ENCODE measurements around the gene BCAS1.

BCAS1 gene

DNA sequence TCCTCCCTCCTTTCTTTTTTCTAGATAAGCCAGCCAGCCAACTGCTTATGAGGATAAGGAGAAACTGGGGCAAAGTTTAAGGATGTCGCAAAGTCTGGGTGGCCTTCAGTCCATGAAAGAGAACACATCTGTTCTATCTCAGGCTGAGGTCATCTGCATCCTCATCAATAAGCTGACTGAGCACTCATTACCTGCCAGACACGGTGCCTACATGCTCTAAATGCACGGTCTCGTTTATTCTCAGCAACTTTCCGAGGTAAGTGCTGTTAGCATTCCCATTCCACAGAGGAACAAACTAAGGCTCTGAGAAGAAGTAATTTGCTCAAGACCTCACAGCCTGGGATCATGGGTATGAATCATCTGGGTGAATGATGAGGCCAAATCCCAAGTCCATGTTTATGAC, 133.1 kb downstream of the BCAS1 start:
- no peak for TF ChIP-seq ZNF544 (tag by site-specific recombination; IDR thresholded peaks at IDR 0.05)
- TF ChIP-seq, protein P1, sequence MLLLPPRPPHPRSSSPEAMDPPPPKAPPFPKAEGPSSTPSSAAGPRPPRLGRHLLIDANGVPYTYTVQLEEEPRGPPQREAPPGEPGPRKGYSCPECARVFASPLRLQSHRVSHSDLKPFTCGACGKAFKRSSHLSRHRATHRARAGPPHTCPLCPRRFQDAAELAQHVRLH (tag by site-specific recombination; IDR thresholded peaks at IDR 0.05) = no peak
- TF ChIP-seq ZNF335 (tag by site-specific recombination; conservative IDR thresholded peaks at IDR 0.05) = no peak
- TF ChIP-seq ZNF707 (tag by site-specific recombination; IDR thresholded peaks at IDR 0.05) = no peak
- TF ChIP-seq, protein P2, sequence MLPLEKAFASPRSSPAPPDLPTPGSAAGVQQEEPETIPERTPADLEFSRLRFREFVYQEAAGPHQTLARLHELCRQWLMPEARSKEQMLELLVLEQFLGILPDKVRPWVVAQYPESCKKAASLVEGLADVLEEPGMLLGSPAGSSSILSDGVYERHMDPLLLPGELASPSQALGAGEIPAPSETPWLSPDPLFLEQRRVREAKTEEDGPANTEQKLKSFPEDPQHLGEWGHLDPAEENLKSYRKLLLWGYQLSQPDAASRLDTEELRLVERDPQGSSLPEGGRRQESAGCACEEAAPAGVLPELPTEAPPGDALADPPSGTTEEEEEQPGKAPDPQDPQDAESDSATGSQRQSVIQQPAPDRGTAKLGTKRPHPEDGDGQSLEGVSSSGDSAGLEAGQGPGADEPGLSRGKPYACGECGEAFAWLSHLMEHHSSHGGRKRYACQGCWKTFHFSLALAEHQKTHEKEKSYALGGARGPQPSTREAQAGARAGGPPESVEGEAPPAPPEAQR (tag by site-specific recombination; IDR thresholded peaks at IDR 0.05) = no peak
- TF ChIP-seq ZXDB (tag by site-specific recombination; IDR thresholded peaks at IDR 0.05) = no peak
- no peak for TF ChIP-seq ZNF792 (tag by site-specific recombination; IDR thresholded peaks at IDR 0.05)
- TF ChIP-seq ZEB2 (tag by site-specific recombination; IDR thresholded peaks at IDR 0.05) = no peak
- no peak for TF ChIP-seq WT1 (tag by site-specific recombination; IDR thresholded peaks at IDR 0.05)
- TF ChIP-seq HIC1 (tag by site-specific recombination; IDR thresholded peaks at IDR 0.05) = no peak
- TF ChIP-seq ZNF629 (tag by site-specific recombination; IDR thresholded peaks at IDR 0.05) = no peak
- TF ChIP-seq ZNF211 (tag by site-specific recombination; IDR thresholded peaks at IDR 0.05; ENCODE audit: low read depth) = no peak
- TF ChIP-seq ZNF530 (tag by site-specific recombination; IDR thresholded peaks at IDR 0.05; ENCODE audit: low read depth) = no peak
- TF ChIP-seq, protein P3, sequence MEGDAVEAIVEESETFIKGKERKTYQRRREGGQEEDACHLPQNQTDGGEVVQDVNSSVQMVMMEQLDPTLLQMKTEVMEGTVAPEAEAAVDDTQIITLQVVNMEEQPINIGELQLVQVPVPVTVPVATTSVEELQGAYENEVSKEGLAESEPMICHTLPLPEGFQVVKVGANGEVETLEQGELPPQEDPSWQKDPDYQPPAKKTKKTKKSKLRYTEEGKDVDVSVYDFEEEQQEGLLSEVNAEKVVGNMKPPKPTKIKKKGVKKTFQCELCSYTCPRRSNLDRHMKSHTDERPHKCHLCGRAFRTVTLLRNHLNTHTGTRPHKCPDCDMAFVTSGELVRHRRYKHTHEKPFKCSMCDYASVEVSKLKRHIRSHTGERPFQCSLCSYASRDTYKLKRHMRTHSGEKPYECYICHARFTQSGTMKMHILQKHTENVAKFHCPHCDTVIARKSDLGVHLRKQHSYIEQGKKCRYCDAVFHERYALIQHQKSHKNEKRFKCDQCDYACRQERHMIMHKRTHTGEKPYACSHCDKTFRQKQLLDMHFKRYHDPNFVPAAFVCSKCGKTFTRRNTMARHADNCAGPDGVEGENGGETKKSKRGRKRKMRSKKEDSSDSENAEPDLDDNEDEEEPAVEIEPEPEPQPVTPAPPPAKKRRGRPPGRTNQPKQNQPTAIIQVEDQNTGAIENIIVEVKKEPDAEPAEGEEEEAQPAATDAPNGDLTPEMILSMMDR (tag by site-specific recombination; IDR thresholded peaks at IDR 0.05) = no peak
- no peak for TF ChIP-seq ZFP37 (tag by site-specific recombination; IDR thresholded peaks at IDR 0.05)
- TF ChIP-seq ZNF701 (tag by site-specific recombination; IDR thresholded peaks at IDR 0.05) = no peak
- no peak for TF ChIP-seq ZBTB20 (tag by site-specific recombination; IDR thresholded peaks at IDR 0.05)
- TF ChIP-seq ZBTB11 (tag by site-specific recombination; conservative IDR thresholded peaks at IDR 0.05; ENCODE audit: low read depth) = no peak
- no peak for TF ChIP-seq ZNF501 (tag by site-specific recombination; IDR thresholded peaks at IDR 0.05)
- H3K27ac ChIP-seq (ENCODE audit: extremely low read depth, low read depth, low read length) = no peak overlapping the region
- no peaks in the 10 kb centered on the region for H3K4me1 ChIP-seq (ENCODE audit: control insufficient read depth, insufficient read depth, low read length)
- ChIA-PET POLR2A (no interaction called here), CTCF (interaction anchor here (0.7 to 3.8 kb wide), 4 partner anchors 21 to 358 kb away, joined by 3 to 39 read pairs (median 4); no protein-coding TSS in a partner anchor)
- no peaks in the 10 kb centered on the region for H3K36me3 ChIP-seq (ENCODE audit: control insufficient read depth in 2 of 2, insufficient read depth in 1 of 2, low read length in 2 of 2)
- H3K4me3 ChIP-seq (ENCODE audit: low read depth, low read length) = no peak overlapping the region
- H3K9me3 ChIP-seq (ENCODE audit: control insufficient read depth, insufficient read depth, low read depth, low read length) = no peaks in the 10 kb centered on the region

All from HEK293 (cell line).